GM19397 (cell line): Measurements from ENCODE around the gene ARHGEF7.
"Not testable (repeated sequence)": the region's sequence is repeated elsewhere in the genome, so short reads cannot be mapped to it uniquely, and the experiment has no call there.

Experiments
- ATAC-seq: cut with Tn5 transposase; IDR thresholded peaks from one replicate; pipeline ENCODE4 v1.9.1; 2021; ENCODE audit warnings: mild to moderate bottlenecking, moderate library complexity; ENCODE audit not compliant: unreplicated experiment

ARHGEF7 gene

GRCh38 chr13:111189516-111189915 is 74.4 kb downstream of the ARHGEF7 start:
- ATAC-seq, result not testable (repeated sequence)

DNA sequence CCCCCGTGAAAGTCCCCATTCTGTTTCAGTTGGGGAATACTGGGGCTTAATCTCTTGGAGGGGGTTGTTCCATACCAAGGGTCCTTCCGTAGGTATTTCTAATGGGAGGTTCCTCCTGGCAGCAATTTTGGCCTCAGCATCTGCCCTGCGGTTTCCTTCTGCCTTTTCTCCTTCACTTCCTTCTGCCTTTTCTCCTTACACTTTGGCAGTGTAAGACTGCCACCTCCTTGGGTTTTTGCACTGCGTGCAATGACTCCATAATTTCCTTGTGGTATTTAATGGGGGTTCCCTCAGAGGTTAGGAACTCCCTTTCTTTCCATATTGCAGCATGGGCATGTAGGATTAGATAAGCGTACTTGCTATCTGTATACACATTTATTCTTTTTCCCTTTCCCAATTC is 78.1 kb downstream of the ARHGEF7 start:
- ATAC-seq, result not testable (repeated sequence)

DNA sequence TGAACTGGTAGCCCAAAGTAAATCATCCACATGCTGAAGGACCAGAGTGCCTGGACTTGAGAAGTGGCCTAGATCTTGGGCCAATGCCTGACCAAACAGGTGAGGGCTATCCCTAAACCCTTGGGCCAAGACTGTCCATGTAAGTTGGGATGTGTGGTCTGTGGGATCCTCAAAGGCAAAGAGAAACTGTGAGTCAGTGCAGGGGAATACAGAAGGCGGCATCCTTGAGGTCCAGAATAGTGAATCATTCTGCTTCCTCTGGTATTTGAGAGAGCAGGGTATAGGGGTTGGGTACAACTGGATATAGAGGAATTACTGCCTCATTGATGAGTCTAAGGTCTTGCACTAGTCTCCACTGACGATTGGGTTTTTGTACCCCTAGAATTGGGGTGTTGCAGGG is 79.5 kb downstream of the ARHGEF7 start:
- not testable (repeated sequence) for ATAC-seq

- ATAC-seq, result not testable (repeated sequence)
These were observed 83.7 kb downstream of the ARHGEF7 start for GRCh38 chr13:111198732-111199378.

GRCh38 chr13:111201304-111201940 is 86.3 kb downstream of the ARHGEF7 start:
- peak; percentile 36 for ATAC-seq

GRCh38 chr13:111202156-111202621 is 87.1 kb downstream of the ARHGEF7 start:
- ATAC-seq, result no peak

GRCh38 chr13:111202745-111203144 is 87.6 kb downstream of the ARHGEF7 start:
- peak; percentile 52 for ATAC-seq

DNA sequence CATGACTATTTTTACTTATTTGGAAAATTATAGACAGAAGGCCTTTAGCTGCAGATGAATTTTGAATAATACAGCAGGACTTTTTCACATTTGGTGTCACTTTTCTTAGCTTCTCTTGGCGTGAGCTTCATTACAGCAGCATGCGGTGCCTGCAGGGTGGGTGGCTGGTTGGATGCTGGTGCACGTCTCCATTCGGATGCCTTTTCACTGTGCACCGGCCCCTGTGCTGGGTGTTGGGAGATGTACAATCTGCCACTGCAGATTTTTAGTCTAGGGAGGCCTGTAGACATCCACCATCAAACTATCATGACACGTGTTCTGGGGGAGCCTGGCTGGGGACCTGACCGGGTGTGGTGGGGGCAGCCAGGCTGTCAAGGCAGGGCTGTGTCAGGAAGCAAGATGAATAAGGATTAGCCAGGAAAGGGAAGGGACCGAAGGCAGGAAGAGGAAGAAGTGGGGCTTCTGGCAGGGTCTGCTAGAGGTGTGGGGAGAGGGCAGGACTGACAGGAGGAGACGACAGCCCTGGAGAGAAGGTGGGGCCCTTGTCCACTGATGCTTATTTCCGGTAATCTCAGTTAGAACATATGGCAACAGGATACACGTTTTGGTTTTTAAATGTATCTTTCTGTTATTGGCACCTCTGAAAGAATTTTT is 88.8 kb downstream of the ARHGEF7 start:
- ATAC-seq, result no peak

DNA sequence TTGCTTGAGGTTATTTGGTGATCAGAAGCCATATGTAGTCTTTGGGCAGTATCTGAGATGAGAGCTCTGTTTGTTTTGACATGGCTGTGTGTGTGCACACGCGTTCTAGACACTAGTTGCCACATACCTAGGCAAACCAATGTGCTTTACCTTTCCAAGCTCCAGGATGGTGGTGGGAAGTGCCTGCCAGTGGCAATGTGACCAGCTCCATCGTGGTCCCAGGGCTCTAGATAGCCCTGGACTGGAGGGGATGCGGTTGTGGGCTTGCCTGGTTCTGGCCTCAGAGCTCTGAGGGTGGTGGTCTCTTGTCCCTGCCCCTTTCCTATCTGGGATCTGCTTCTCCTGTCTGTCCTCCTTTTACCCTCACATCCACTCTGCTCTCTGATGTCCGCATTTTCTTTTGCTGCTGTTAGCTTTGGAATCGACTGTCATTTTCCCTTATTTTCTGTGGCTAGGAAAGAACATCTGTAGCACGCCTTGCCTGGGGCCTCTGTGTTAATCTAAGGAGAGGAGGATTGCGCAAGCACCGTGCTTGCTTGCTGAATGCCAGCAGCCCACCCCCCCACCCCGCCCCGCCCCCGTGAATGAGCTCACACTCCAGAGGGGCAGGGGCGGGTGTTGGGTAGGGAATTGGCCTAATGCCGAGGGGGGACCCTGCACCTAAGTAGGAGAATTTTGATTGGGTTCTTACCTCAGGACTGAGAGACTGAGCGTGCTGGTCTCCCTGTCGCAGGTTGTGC is 89.5 kb downstream of the ARHGEF7 start:
- no peak for ATAC-seq

- ATAC-seq, result no peak
These were observed 91.0 kb downstream of the ARHGEF7 start for GRCh38 chr13:111206148-111206547.

- ATAC-seq, result no peak
These were observed 94.5 kb downstream of the ARHGEF7 start for GRCh38 chr13:111209613-111210012.

DNA sequence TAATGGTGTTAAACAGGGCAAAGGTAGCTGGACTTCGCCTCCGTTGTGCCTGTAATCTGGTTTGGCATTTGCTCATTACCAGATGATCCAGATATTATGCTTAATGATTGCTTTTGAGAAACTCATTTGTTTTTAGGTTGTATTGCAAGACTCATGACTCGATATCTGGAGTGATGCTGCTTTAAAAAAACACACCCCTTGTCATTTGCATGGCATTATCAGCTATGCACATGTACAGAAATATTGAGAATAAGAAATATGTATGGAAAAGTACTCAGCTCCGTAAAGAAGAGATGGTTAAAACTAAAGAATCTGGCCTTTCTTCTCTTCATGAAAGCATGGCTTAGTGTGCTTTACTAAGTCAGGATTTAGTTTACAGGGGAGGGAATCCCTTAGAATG is 95.0 kb downstream of the ARHGEF7 start:
- no peak for ATAC-seq

GRCh38 chr13:111210544-111211469 is 95.7 kb downstream of the ARHGEF7 start:
- no peak for ATAC-seq

- no peak for ATAC-seq
These were observed 96.8 kb downstream of the ARHGEF7 start for GRCh38 chr13:111211789-111212516.

- ATAC-seq, result no peak
These were observed 97.4 kb downstream of the ARHGEF7 start for GRCh38 chr13:111212517-111212873.

GRCh38 chr13:111213964-111214726 is 99.0 kb downstream of the ARHGEF7 start:
- ATAC-seq, result no peak

DNA sequence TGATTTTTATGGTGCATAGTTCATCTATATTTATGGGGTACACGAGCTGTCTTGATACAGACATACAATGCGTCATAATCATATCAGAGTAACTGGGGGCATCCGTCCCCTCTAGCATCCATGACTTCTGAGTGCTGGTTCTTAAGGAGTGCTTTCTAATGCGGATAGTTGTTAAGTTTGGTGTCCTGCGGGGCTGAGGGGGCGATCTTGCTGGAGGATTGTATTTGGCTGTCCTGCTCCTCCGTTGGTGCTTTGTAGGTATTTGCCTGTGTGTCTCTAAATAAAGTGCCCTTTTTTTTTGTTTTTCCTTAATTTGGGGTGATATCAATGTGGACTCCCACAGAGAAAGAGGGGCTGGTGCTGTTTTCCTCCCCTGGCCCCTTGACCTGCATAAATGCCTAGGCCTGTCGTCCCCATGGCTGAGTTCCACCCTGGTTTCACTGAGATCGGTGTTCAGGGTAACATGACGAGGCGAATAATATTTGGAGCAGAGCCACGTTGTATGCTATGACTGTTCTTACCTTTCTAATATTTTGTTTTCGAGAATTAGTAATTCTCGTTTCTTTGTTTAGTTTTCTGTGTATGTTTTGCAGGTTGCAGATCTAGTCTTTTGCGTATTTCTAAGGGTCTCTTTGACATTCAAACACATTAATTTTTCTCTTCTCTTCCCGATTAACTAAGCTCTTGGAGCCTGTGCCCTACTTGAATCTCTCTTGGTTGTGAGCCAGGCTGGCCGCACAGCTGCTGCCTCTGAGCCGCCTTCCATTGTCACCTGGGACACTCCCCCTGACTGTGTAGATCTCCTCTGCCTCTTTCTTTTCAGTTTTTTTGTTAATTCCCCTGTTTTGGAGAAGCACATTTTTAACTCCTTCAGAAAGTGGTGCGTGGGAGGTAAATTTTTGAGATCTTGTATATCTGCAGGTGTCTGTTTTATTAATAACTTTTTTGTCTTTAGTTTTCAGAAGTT is 100.3 kb downstream of the ARHGEF7 start:
- ATAC-seq, result no peak
